Measurements from ENCODE around the gene CEP152.

The CEP152 gene

GRCh38 chr15:48695827-48696573 is 114.9 kb downstream of the CEP152 start:
- H3K27ac Mint-ChIP-seq = no peak overlapping the region

GRCh38 chr15:48695088-48695826 is 115.6 kb downstream of the CEP152 start:
- Mint-ChIP-seq H3K4me1 (ENCODE audit: low read depth) (no peaks in the 10 kb centered on the region), H3K27me3 (no peaks in the 10 kb centered on the region), H3K27ac (no peak overlapping the region), H3K9me3 (no peaks in the 10 kb centered on the region), H3K4me3 (no peak overlapping the region), H3K36me3 (ENCODE audit: low read depth) (no peaks in the 10 kb centered on the region)
- intact Hi-C loops (cut with micrococcal nuclease) = no loop called here

More at GRCh38 chr15:48695827-48696573, 114.9 kb downstream of the CEP152 start:
- Mint-ChIP-seq H3K27me3 (no peaks in the 10 kb centered on the region), H3K4me1 (ENCODE audit: low read depth) (no peaks in the 10 kb centered on the region), H3K36me3 (ENCODE audit: low read depth) (no peaks in the 10 kb centered on the region), H3K4me3 (no peak overlapping the region), H3K9me3 (no peaks in the 10 kb centered on the region)
- intact Hi-C loops (cut with micrococcal nuclease) = no loop called here

DNA sequence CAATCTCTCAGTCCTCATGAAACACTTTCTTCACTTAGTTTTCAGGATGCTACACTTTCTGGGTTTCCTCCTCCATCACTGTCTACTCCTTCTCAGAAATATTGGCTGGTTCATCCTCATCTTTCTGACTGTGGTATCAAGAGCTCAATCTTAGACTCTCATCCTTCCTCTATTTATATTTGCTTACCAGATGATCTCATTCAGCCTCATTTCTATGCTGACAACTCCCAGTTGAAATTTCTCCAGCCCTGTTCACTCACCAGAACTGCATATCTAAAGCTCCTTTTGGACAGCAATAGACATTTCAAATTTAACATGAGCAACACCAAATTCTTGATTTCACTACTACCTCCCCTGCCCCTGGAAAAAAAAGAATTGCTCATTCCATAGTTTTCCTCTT is 117.4 kb downstream of the CEP152 start:
- H3K9me3 Mint-ChIP-seq = peaks cover 2% of the 10 kb centered on the region
- intact Hi-C loops (cut with micrococcal nuclease) = no loop called here
- no peak overlapping the region for H3K4me3 Mint-ChIP-seq
- H3K4me1 Mint-ChIP-seq (ENCODE audit: low read depth) = no peaks in the 10 kb centered on the region
- H3K36me3 Mint-ChIP-seq (ENCODE audit: low read depth) = no peaks in the 10 kb centered on the region
- no peak overlapping the region for H3K27ac Mint-ChIP-seq
- no peaks in the 10 kb centered on the region for H3K27me3 Mint-ChIP-seq

DNA sequence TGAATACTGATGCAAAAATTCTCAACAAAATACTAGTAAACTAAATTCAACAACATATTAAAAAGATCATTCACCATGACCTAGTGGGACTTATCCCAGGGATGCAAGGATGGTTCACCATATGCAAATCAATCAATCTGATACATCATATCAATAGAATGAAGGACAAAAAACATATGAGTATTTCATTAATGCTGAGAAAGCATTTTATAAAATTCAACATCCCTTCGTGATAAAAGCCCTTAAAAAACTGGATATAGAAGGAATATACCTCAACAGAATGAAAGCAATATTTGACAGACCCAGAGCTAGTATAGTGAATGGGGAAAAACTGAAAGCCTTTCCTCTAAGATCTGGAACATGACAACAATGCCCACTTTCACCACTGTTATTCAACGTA is 122.4 kb downstream of the CEP152 start:
- H3K36me3 Mint-ChIP-seq (ENCODE audit: low read depth) = no peaks in the 10 kb centered on the region
- H3K27ac Mint-ChIP-seq = no peak overlapping the region
- H3K4me3 Mint-ChIP-seq = no peak overlapping the region
- H3K4me1 Mint-ChIP-seq (ENCODE audit: low read depth) = no peaks in the 10 kb centered on the region
- H3K9me3 Mint-ChIP-seq = peaks cover 34% of the 10 kb centered on the region
- intact Hi-C loops (cut with micrococcal nuclease) = no loop called here
- no peaks in the 10 kb centered on the region for H3K27me3 Mint-ChIP-seq

Data from dendritic cell treated with granulocyte-macrophage colony-stimulating factor and Interleukin-4, amounts not matched to agents 40 ng/mL and 50 ng/mL, for 4 days (primary cell).